ENCODE measurements around the gene STUM. TPM values are rescaled to one million over a fixed set of nuclear protein-coding genes. Genes with fewer than 3 reads are reported as not detected.

The STUM gene
- polyA plus RNA-seq, 2 of the 4 experiments (the other 2 are of a cell fraction) = not detected

GRCh38 chr1:226626577-226626956 is 78.0 kb downstream of the STUM start:
- ATAC-seq (peak; percentile 85 to 93), DNase-seq (ENCODE audit: low read depth in 1 of 2, low spot score in 1 of 2) (peak; percentile 63 to 67), FAIRE-seq (no peak)
- CTCF ChIA-PET = interaction anchor here (0.5 to 2.7 kb wide), 41 partner anchors 8 to 921 kb away, joined by 3 to 24 read pairs (median 4); partner anchors contain the start of gene STUM
- peaks cover 8% of the 10 kb centered on the region; the same call in 2 of the 3 replicates for H3K9me3 ChIP-seq
- H3K27ac ChIP-seq = no peak overlapping the region
- WGBS (ENCODE audit: missing lambda C conversion rate) = 4% methylated on average over 11 of the region's 11 CpGs
- no peaks in the 10 kb centered on the region for H3K4me1 ChIP-seq
- H3K4me3 ChIP-seq = no peak overlapping the region
- no peak for TF ChIP-seq ZC3H11A (IDR thresholded peaks at IDR 0.05)
- no peak for TF ChIP-seq HOXB13 (CRISPR knock-in tag; IDR thresholded peaks at IDR 0.05; ENCODE audit: low read depth)
- 0 out of 2 replicates have a peak, but pooled peaks have one; percentile 29 for TF ChIP-seq USF2 (IDR thresholded peaks at IDR 0.05)
- TF ChIP-seq HEYL (CRISPR knock-in tag; IDR thresholded peaks at IDR 0.05) = no peak
- TF ChIP-seq CBX8 (IDR thresholded peaks at IDR 0.05) = no peak
- TF ChIP-seq BHLHE40 (IDR thresholded peaks at IDR 0.05; ENCODE audit: low read depth, low read length) = peak; percentile 88
- peak; percentile 62 to 67 for TF ChIP-seq RAD21 (conservative IDR thresholded peaks at IDR 0.05 in 1 of 2, IDR thresholded peaks at IDR 0.05 in 1 of 2)
- TF ChIP-seq SMC3 (IDR thresholded peaks at IDR 0.05) = peak; percentile 70
- TF ChIP-seq E2F6 (IDR thresholded peaks at IDR 0.05; ENCODE audit: borderline replicate concordance, low read depth) = peak; percentile 74; the same call in 1 of the 2 replicates
- TF ChIP-seq CTCF (IDR thresholded peaks at IDR 0.05) = peak; percentile 83
- no peak for TF ChIP-seq RARB (CRISPR knock-in tag; IDR thresholded peaks at IDR 0.05)
- TF ChIP-seq FOSB (CRISPR knock-in tag; IDR thresholded peaks at IDR 0.05) = no peak
- TF ChIP-seq EP300 (IDR thresholded peaks at IDR 0.05) = no peak
- TF ChIP-seq MAX (IDR thresholded peaks at IDR 0.05) = peak; percentile 84
- TF ChIP-seq ESRRA (IDR thresholded peaks at IDR 0.05; ENCODE audit: borderline replicate concordance, low read length) = no peak
- no peak for TF ChIP-seq FOXS1 (CRISPR knock-in tag; IDR thresholded peaks at IDR 0.05)
- no peak for TF ChIP-seq ZNF302 (CRISPR knock-in tag; IDR thresholded peaks at IDR 0.05)
- TF ChIP-seq ZFP36 (IDR thresholded peaks at IDR 0.05; ENCODE audit: borderline replicate concordance, partially characterized antibody) = no peak
- peak; percentile 30; the same call in 1 of the 2 replicates for TF ChIP-seq NPAS2 (CRISPR knock-in tag; IDR thresholded peaks at IDR 0.05; ENCODE audit: borderline replicate concordance)
- peak overlapping the region; percentile 41; the same call in 2 of the 3 replicates for H3K4me2 ChIP-seq
- POLR2A ChIA-PET = no interaction called here

GRCh38 chr1:226627050-226627755 is 78.6 kb downstream of the STUM start:
- no peak for DNase-seq (ENCODE audit: low read depth in 1 of 2, low spot score in 1 of 2)
- Histone ChIP-seq H3K4me3 (no peak overlapping the region), H3K27ac (no peak overlapping the region), H3K4me1 (no peaks in the 10 kb centered on the region), H3K9me3 (peaks cover 2% of the 10 kb centered on the region; the same call in 2 of the 3 replicates), H3K4me2 (no peak overlapping the region)
- WGBS (ENCODE audit: missing lambda C conversion rate) = 62% methylated on average over 6 of the region's 6 CpGs
- TF ChIP-seq TFCP2L1 (CRISPR knock-in tag; IDR thresholded peaks at IDR 0.05) (no peak), BHLHE40 (IDR thresholded peaks at IDR 0.05; ENCODE audit: low read depth, low read length) (no peak), SMC3 (IDR thresholded peaks at IDR 0.05) (no peak), GATA3 (IDR thresholded peaks at IDR 0.05; ENCODE audit: borderline replicate concordance) (no peak)
- CTCF ChIA-PET = interaction anchor here (1.0 to 2.7 kb wide), 22 partner anchors 11 to 285 kb away, joined by 3 to 24 read pairs (median 6); partner anchors contain the start of gene STUM
- ATAC-seq = no peak
- POLR2A ChIA-PET = no interaction called here
- no peak for FAIRE-seq

All from A549 (cell line).